Hematopoietic multipotent progenitor cell treated with erythropoietin and hydrocortisone succinate and interleukin-3 and kit ligand, for 15 days (in vitro differentiated cells): ENCODE measurements around the gene LENG8.
A peak's percentile ranks its signal among the peaks of the same experiment; 100 is the strongest.
"Not testable (repeated sequence)": the region's sequence is repeated elsewhere in the genome, so short reads cannot be mapped to it uniquely, and the experiment has no call there.

ENCODE experiments used
- DNase-seq: peaks from one replicate; pipeline ENCODE4 v3.0.0-alpha.2; 2015; ENCODE audit warnings: low spot score

The LENG8 gene

GRCh38 chr19:54462047-54462654 is 13.2 kb downstream of the LENG8 start:
- DNase-seq = no peak

- DNase-seq = peak; percentile 42
These were observed 13.9 kb downstream of the LENG8 start for GRCh38 chr19:54462655-54463530.

- DNase-seq = peak; percentile 93
These were observed 14.6 kb downstream of the LENG8 start, which contains the start of gene LENG9 for GRCh38 chr19:54463531-54464043. LENG9 (minus strand) TSS chr19:54463778; CDS start chr19:54463526, 252 bp downstream.

GRCh38 chr19:54464044-54464629 is 15.1 kb downstream of the LENG8 start:
- DNase-seq = peak; percentile 79

- peak; percentile 75 for DNase-seq
These were observed 15.8 kb downstream of the LENG8 start for GRCh38 chr19:54464630-54465425.

GRCh38 chr19:54465426-54466109 is 16.6 kb downstream of the LENG8 start:
- no peak for DNase-seq

GRCh38 chr19:54466110-54466480 is 17.1 kb downstream of the LENG8 start:
- not testable (repeated sequence) for DNase-seq

GRCh38 chr19:54469496-54469934 is 20.5 kb downstream of the LENG8 start:
- no peak for DNase-seq

- DNase-seq = no peak
These were observed 21.4 kb downstream of the LENG8 start for GRCh38 chr19:54470276-54470887.

- DNase-seq = no peak
These were observed 22.2 kb downstream of the LENG8 start for GRCh38 chr19:54470991-54471782.

GRCh38 chr19:54473071-54473891 is 24.3 kb downstream of the LENG8 start, which contains the start of gene CDC42EP5:
CDC42EP5 (minus strand) TSS chr19:54473296; CDS start chr19:54465547, 7,749 bp downstream.
- no peak for DNase-seq

GRCh38 chr19:54473892-54474372 is 24.9 kb downstream of the LENG8 start:
- no peak for DNase-seq

GRCh38 chr19:54475706-54476105 is 26.7 kb downstream of the LENG8 start:
- DNase-seq = no peak

- DNase-seq = no peak
These were observed 28.7 kb downstream of the LENG8 start for GRCh38 chr19:54477650-54478049.

GRCh38 chr19:54478677-54479266 is 29.8 kb downstream of the LENG8 start:
- peak; percentile 25 for DNase-seq

- DNase-seq = no peak
These were observed 31.1 kb downstream of the LENG8 start for GRCh38 chr19:54480051-54480450.

GRCh38 chr19:54481326-54481930 is 32.4 kb downstream of the LENG8 start:
- DNase-seq = peak; percentile 42

- DNase-seq = no peak
These were observed 33.9 kb downstream of the LENG8 start for GRCh38 chr19:54482889-54483288.
